ENCODE measurements around the gene HSDL2. TPM values are rescaled to one million over a fixed set of nuclear protein-coding genes. Genes with fewer than 3 reads are reported as not detected.

Gene HSDL2
- polyA plus RNA-seq, 3 donors: 6.4 to 34.8 (median 26.9) TPM

DNA sequence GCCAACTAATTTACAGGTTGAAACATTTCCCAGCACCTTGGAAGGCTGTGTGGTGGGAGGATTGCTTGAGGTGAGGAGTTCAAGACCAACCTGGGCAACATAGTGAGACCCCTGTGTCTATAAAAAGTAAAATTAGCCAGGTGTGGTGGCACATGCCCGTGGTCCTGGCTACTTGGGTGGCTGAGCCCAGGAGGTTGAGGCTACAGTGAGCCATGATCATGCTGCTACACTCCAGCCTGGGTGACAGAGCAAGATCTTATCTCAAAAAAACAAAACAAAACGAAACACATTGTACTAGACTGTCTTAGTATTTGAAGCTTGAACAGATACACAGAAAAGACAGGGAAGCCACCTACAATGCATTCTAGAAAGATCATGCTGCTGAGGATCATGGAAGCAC lies 2.8 kb upstream of the HSDL2 start:
- Histone ChIP-seq H3K9me3 (replicated peaks in 1 of 2; ENCODE audit: control insufficient read depth in 1 of 2, insufficient read depth in 1 of 2, low read length in 2 of 2) (no peaks in the 10 kb centered on the region), H3K27me3 (ENCODE audit: control insufficient read depth in 2 of 2, insufficient read depth in 2 of 2, low read length in 2 of 2) (no peaks in the 10 kb centered on the region), H2AFZ (ENCODE audit: insufficient read depth, low read depth, low read length, poor library complexity, severe bottlenecking) (no peak overlapping the region), H3K36me3 (replicated peaks in 1 of 2; ENCODE audit: control insufficient read depth in 1 of 2, insufficient read depth in 2 of 2, low read length in 2 of 2) (no peaks in the 10 kb centered on the region), H3K27ac (ENCODE audit: low read depth in 1 of 2, low read length in 2 of 2) (no peak overlapping the region), H3K79me2 (ENCODE audit: insufficient read depth, low read length) (peaks cover 29% of the 10 kb centered on the region), H3K4me1 (ENCODE audit: control insufficient read depth in 1 of 2, insufficient read depth in 2 of 2, low read length in 2 of 2) (peaks cover 28 to 37% of the 10 kb centered on the region in 2 donors), H3K4me2 (replicated peaks; ENCODE audit: extremely low read depth, low read length, poor library complexity, severe bottlenecking) (peak overlapping the region; percentile 7), H3K4me3 (replicated peaks in 1 of 3; ENCODE audit: low read depth in 2 of 3, low read length in 3 of 3) (no peak overlapping the region), H3K9ac (ENCODE audit: insufficient read depth, low read length, poor library complexity, severe bottlenecking) (no peak overlapping the region), H4K20me1 (ENCODE audit: insufficient read depth, low read length) (no peaks in the 10 kb centered on the region)
- no peak for DNase-seq
- TF ChIP-seq, protein P1, sequence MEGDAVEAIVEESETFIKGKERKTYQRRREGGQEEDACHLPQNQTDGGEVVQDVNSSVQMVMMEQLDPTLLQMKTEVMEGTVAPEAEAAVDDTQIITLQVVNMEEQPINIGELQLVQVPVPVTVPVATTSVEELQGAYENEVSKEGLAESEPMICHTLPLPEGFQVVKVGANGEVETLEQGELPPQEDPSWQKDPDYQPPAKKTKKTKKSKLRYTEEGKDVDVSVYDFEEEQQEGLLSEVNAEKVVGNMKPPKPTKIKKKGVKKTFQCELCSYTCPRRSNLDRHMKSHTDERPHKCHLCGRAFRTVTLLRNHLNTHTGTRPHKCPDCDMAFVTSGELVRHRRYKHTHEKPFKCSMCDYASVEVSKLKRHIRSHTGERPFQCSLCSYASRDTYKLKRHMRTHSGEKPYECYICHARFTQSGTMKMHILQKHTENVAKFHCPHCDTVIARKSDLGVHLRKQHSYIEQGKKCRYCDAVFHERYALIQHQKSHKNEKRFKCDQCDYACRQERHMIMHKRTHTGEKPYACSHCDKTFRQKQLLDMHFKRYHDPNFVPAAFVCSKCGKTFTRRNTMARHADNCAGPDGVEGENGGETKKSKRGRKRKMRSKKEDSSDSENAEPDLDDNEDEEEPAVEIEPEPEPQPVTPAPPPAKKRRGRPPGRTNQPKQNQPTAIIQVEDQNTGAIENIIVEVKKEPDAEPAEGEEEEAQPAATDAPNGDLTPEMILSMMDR (IDR thresholded peaks at IDR 0.05): no peak
- Mint-ChIP-seq H3K4me1 (peaks cover 45% of the 10 kb centered on the region), H3K27ac (no peak overlapping the region), H3K4me3 (peak overlapping the region in 1 of 2 donors; percentile 39), H3K36me3 (peaks cover 9 to 16% of the 10 kb centered on the region in 2 donors), H3K27me3 (ENCODE audit: low read depth in 3 of 3) (peaks cover 0 to 1% (median 0%) of the 10 kb centered on the region in 3 donors), H3K9me3 (peaks cover 0 to 12% (median 3%) of the 10 kb centered on the region in 7 donors)
- intact Hi-C loops (cut with micrococcal nuclease): loop anchor here (5.0 kb wide), 3 partner anchors 45 to 205 kb away; partner anchors contain the start of gene PTBP3 (in 1 of the 2)
- WGBS (ENCODE audit: insufficient coverage): 21% methylated on average over 2 of the region's 2 CpGs

DNA sequence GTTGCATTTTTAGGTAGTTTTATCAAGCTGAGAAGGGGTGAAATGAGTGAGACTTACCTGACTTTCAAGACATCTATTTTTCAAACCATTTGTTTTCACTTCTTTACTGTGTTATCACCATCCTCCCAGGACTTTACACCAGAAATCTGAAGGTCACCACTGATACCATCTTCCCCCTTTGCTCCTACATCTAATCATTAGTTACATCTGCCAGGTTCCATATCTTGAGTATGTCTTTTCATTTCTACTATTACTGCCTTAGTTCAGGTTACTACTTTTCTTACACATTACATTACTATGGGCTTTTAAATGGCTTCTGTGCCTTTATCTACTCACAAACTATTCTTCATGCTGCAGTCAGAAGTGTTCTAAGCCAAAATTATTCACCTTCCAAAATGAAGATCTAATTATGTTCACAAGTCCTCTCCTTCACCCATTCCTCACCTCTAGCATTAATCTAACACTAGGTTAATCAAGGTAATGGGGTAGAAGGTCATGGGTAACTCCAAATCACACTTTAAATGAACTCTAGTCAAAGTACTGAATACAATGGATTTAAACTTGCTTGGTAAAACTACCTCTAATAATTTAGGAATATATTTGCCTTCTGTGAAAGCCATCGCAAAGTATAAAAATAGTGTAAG lies 2.1 kb upstream of the HSDL2 start:
- no peak overlapping the region for H3K27ac ChIP-seq (ENCODE audit: low read depth in 1 of 2, low read length in 2 of 2)
- peak overlapping the region in 1 of 3 experiments; percentile 98 for H3K4me3 ChIP-seq (replicated peaks in 1 of 3; ENCODE audit: low read depth in 2 of 3, low read length in 3 of 3)
- Mint-ChIP-seq H3K4me1 (peaks cover 45% of the 10 kb centered on the region), H3K9me3 (peaks cover 0 to 12% (median 3%) of the 10 kb centered on the region in 7 donors), H3K4me3 (peak overlapping the region in 1 of 2 donors; percentile 64), H3K27ac (no peak overlapping the region), H3K36me3 (peaks cover 9 to 16% of the 10 kb centered on the region in 2 donors), H3K27me3 (ENCODE audit: low read depth in 3 of 3) (no peaks in the 10 kb centered on the region)
- H2AFZ ChIP-seq (ENCODE audit: insufficient read depth, low read depth, low read length, poor library complexity, severe bottlenecking): peak overlapping the region; percentile 92
- H3K4me2 ChIP-seq (replicated peaks; ENCODE audit: extremely low read depth, low read length, poor library complexity, severe bottlenecking): peak overlapping the region; percentile 81
- no CpG with 5 or more reads among the region's 1 CpG for WGBS (ENCODE audit: insufficient coverage)
- H4K20me1 ChIP-seq (ENCODE audit: insufficient read depth, low read length): no peaks in the 10 kb centered on the region
- H3K36me3 ChIP-seq (replicated peaks in 1 of 2; ENCODE audit: control insufficient read depth in 1 of 2, insufficient read depth in 2 of 2, low read length in 2 of 2): no peaks in the 10 kb centered on the region
- DNase-seq: no peak
- H3K9ac ChIP-seq (ENCODE audit: insufficient read depth, low read length, poor library complexity, severe bottlenecking): peak overlapping the region; percentile 97
- TF ChIP-seq, protein P1 (IDR thresholded peaks at IDR 0.05): no peak
- no peaks in the 10 kb centered on the region for H3K27me3 ChIP-seq (ENCODE audit: control insufficient read depth in 2 of 2, insufficient read depth in 2 of 2, low read length in 2 of 2)
- H3K4me1 ChIP-seq (ENCODE audit: control insufficient read depth in 1 of 2, insufficient read depth in 2 of 2, low read length in 2 of 2): peaks cover 28 to 37% of the 10 kb centered on the region in 2 donors
- intact Hi-C loops (cut with micrococcal nuclease): loop anchor here (5.0 kb wide), 3 partner anchors 46 to 206 kb away; partner anchors contain the start of gene PTBP3 (in 1 of the 2)
- H3K79me2 ChIP-seq (ENCODE audit: insufficient read depth, low read length): peaks cover 34% of the 10 kb centered on the region
- H3K9me3 ChIP-seq (replicated peaks in 1 of 2; ENCODE audit: control insufficient read depth in 1 of 2, insufficient read depth in 1 of 2, low read length in 2 of 2): no peaks in the 10 kb centered on the region

All from CD14-positive monocyte (primary cell).